Left cardiac atrium (tissue), 4 donors: ENCODE measurements around the gene FNDC3B. TPM values are rescaled to one million over a fixed set of nuclear protein-coding genes. Genes with fewer than 3 reads are reported as not detected.

Experiments
- ATAC-seq, 2 donors: fragments of 200-7000 bp; cut with Tn5 transposase; one replicate each; pipeline ENCODE4 v1.9.1; 2020; ENCODE audit warnings: mild to moderate bottlenecking in 2 of 2, moderate library complexity in 2 of 2
- DNase-seq: peaks from one replicate; pipeline ENCODE4 v3.0.0-alpha.2; 2020
- intact Hi-C, 2 donors: fragments of 100-400 bp; cut with DNase I; formaldehyde crosslinking; loops; one replicate each; pipeline versions ENCODE4 v1.14.1 to v1.15.1; 2022 to 2023
- total RNA-seq, 2 donors: library from RNA; stranded (reverse); fragmentation: NEBNext Ultra II Directional; extraction: Animal tissue kit (Norgen Biotek cat#: 25700); gene quantifications; one replicate each; pipeline ENCODE4 v1.2.1, GENCODE V29; 2021
- donor health status: DM: no; HTN: yes; CAD: no.
- donor health status: DM: no; HTN: yes; CAD: no; lungs with severe emphysema.
- donor health status: DM: yes; HTN: yes; CAD: no.
- donor health status: Dilated cardiomyopathy.

The FNDC3B gene
- total RNA-seq, 2 donors from 2014 or later: 82.4 to 98.3 TPM

GRCh38 chr3:172387728-172388127 is 348.4 kb downstream of the FNDC3B start:
- ATAC-seq: no peak
- intact Hi-C loops: no loop called here
- DNase-seq: no peak

GRCh38 chr3:172388412-172389078 is 349.2 kb downstream of the FNDC3B start:
- intact Hi-C loops: no loop called here
- DNase-seq (no peak), ATAC-seq (no peak)

GRCh38 chr3:172390792-172391191 is 351.4 kb downstream of the FNDC3B start:
- no peak for ATAC-seq
- no peak for DNase-seq
- intact Hi-C loops: no loop called here

GRCh38 chr3:172391592-172392302 is 352.4 kb downstream of the FNDC3B start:
- ATAC-seq (no peak), DNase-seq (no peak)
- intact Hi-C loops: no loop called here

- ATAC-seq: no peak
- DNase-seq: no peak
- intact Hi-C loops: no loop called here
Observed at GRCh38 chr3:172394692-172395091, 355.3 kb downstream of the FNDC3B start.

- no peak for DNase-seq
- intact Hi-C loops: no loop called here
- ATAC-seq: no peak
Observed at GRCh38 chr3:172396400-172396799, 357.0 kb downstream of the FNDC3B start.

- DNase-seq: no peak
- intact Hi-C loops: no loop called here
- ATAC-seq: no peak
Observed at GRCh38 chr3:172397716-172398405, 358.5 kb downstream of the FNDC3B start.

- intact Hi-C loops: no loop called here
- ATAC-seq: no peak
Observed at GRCh38 chr3:172398484-172398883, 359.1 kb downstream of the FNDC3B start.

GRCh38 chr3:172402090-172402489 is 362.7 kb downstream of the FNDC3B start:
- intact Hi-C loops: no loop called here
- no peak for DNase-seq
- ATAC-seq: no peak

More at GRCh38 chr3:172398484-172398883, 359.1 kb downstream of the FNDC3B start:
- DNase-seq: no peak

- ATAC-seq (no peak), DNase-seq (no peak)
- intact Hi-C loops: no loop called here
Observed at GRCh38 chr3:172402892-172403643, 363.7 kb downstream of the FNDC3B start.

- DNase-seq: no peak
- no peak for ATAC-seq
Observed at GRCh38 chr3:172404237-172404962, 365.0 kb downstream of the FNDC3B start.

GRCh38 chr3:172405914-172406313 is 366.5 kb downstream of the FNDC3B start:
- DNase-seq (no peak), ATAC-seq (no peak)
- intact Hi-C loops: no loop called here

More at GRCh38 chr3:172404237-172404962, 365.0 kb downstream of the FNDC3B start:
- intact Hi-C loops: no loop called here

GRCh38 chr3:172407872-172408271 is 368.5 kb downstream of the FNDC3B start:
- ATAC-seq (no peak), DNase-seq (no peak)
- intact Hi-C loops: no loop called here

GRCh38 chr3:172410702-172411477 is 371.5 kb downstream of the FNDC3B start:
- intact Hi-C loops: no loop called here
- ATAC-seq (no peak), DNase-seq (no peak)

- intact Hi-C loops: no loop called here
- ATAC-seq: no peak
Observed at GRCh38 chr3:172411478-172411947, 372.1 kb downstream of the FNDC3B start.

GRCh38 chr3:172415323-172415722 is 375.9 kb downstream of the FNDC3B start:
- intact Hi-C loops: no loop called here
- ATAC-seq (no peak), DNase-seq (no peak)

More at GRCh38 chr3:172411478-172411947, 372.1 kb downstream of the FNDC3B start:
- DNase-seq: no peak

- ATAC-seq (no peak), DNase-seq (no peak)
- intact Hi-C loops: no loop called here
Observed at GRCh38 chr3:172437713-172438112, 398.3 kb downstream of the FNDC3B start.

GRCh38 chr3:172438186-172438585 is 398.8 kb downstream of the FNDC3B start:
- DNase-seq (no peak), ATAC-seq (no peak)
- intact Hi-C loops: no loop called here
